ENCODE results near the gene FAF1.

DNA sequence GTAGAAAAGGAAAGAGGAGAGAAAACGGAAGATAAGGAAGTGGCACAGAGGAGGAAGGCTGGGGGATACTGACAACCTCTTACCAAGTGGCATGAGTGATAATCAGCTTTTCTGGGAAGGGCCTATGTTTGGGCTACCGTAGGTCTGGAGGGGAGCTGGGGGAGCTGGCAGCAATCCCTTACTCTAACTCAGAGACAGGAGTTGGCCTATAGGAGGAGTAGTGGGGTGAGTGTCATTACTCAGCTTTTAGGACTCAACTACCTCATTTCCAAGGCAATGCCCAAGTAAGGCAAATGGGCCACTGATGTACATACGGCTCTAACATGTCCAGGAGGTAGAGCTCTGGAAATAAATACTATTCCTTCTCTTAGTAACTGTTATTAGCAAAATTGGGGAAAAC lies 488.1 kb downstream of the FAF1 start:
- TF ChIP-seq, protein P1, sequence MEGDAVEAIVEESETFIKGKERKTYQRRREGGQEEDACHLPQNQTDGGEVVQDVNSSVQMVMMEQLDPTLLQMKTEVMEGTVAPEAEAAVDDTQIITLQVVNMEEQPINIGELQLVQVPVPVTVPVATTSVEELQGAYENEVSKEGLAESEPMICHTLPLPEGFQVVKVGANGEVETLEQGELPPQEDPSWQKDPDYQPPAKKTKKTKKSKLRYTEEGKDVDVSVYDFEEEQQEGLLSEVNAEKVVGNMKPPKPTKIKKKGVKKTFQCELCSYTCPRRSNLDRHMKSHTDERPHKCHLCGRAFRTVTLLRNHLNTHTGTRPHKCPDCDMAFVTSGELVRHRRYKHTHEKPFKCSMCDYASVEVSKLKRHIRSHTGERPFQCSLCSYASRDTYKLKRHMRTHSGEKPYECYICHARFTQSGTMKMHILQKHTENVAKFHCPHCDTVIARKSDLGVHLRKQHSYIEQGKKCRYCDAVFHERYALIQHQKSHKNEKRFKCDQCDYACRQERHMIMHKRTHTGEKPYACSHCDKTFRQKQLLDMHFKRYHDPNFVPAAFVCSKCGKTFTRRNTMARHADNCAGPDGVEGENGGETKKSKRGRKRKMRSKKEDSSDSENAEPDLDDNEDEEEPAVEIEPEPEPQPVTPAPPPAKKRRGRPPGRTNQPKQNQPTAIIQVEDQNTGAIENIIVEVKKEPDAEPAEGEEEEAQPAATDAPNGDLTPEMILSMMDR (IDR thresholded peaks at IDR 0.05), result no peak
- TF ChIP-seq POLR2A (IDR thresholded peaks at IDR 0.05) (no peak), POLR2AphosphoS5 (IDR thresholded peaks at IDR 0.05) (no peak)
